GM23338 (cell line): Measurements from ENCODE around the gene HPD. TPM values are rescaled to one million over a fixed set of nuclear protein-coding genes. Genes with fewer than 3 reads are reported as not detected.
"Not testable (repeated sequence)": the region's sequence is repeated elsewhere in the genome, so short reads cannot be mapped to it uniquely, and the experiment has no call there.

Source experiments
- ATAC-seq: fragments of 200-7000 bp; cut with Tn5 transposase; 3 replicates; pipeline ENCODE4 v1.9.1; 2020
- DNase-seq: peaks from one replicate; pipeline ENCODE4 v3.0.0-alpha.2; 2015; ENCODE audit warnings: low spot score
- H2AFZ ChIP-seq: fragments of 200-600 bp; sonication (generic); 2 replicates; pipeline ENCODE4 v1.8.0; 2016; ENCODE audit warnings: antibody characterized with exemption, mild to moderate bottlenecking, moderate library complexity
- H3F3A ChIP-seq: fragments of 200-600 bp; sonication (generic); replicated peaks from 2 replicates; pipeline ENCODE4 v1.8.0; 2017; ENCODE audit warnings: antibody characterized with exemption, mixed run types, low read depth
- H3K27ac ChIP-seq: fragments of 200-600 bp; sonication (generic); 2 replicates; pipeline ENCODE4 v1.6.1; 2016; ENCODE audit warnings: low read depth
- H3K27me3 ChIP-seq: fragments of 200-600 bp; sonication (generic); 2 replicates; pipeline ENCODE4 v1.8.0; 2016; ENCODE audit warnings: mild to moderate bottlenecking, mixed run types, moderate library complexity; ENCODE audit not compliant: insufficient read depth
- H3K36me3 ChIP-seq: fragments of 200-600 bp; sonication (generic); 2 replicates; pipeline ENCODE4 v1.8.0; 2016; ENCODE audit warnings: mild to moderate bottlenecking; ENCODE audit not compliant: insufficient read depth
- H3K4me1 ChIP-seq: fragments of 200-600 bp; sonication (generic); 2 replicates; pipeline ENCODE4 v1.8.0; 2016; ENCODE audit warnings: mild to moderate bottlenecking, moderate library complexity; ENCODE audit not compliant: insufficient read depth
- H3K4me2 ChIP-seq: fragments of 200-600 bp; sonication (generic); 2 replicates; pipeline ENCODE4 v1.7.1; 2017; ENCODE audit warnings: mixed run types
- H3K4me3 ChIP-seq: fragments of 200-600 bp; sonication (generic); 2 replicates; pipeline ENCODE4 v1.6.1; 2016; ENCODE audit warnings: mixed run types
- H3K79me2 ChIP-seq: fragments of 200-600 bp; sonication (generic); replicated peaks from 2 replicates; pipeline ENCODE4 v1.8.0; 2017; ENCODE audit warnings: mild to moderate bottlenecking; ENCODE audit not compliant: insufficient read depth
- H3K9me2 ChIP-seq: fragments of 200-600 bp; sonication (generic); 2 replicates; pipeline ENCODE4 v1.8.0; 2017; ENCODE audit not compliant: insufficient read depth
- H4K20me1 ChIP-seq: fragments of 200-600 bp; sonication (generic); replicated peaks from 2 replicates; pipeline ENCODE4 v1.8.0; 2017; ENCODE audit warnings: mild to moderate bottlenecking; ENCODE audit not compliant: insufficient read depth
- H3K27ac Mint-ChIP-seq: 2 replicates; pipeline ENCODE4 v1.8.0; 2020; ENCODE audit warnings: inconsistent platforms, mild to moderate bottlenecking, moderate library complexity, mixed read lengths
- H3K27me3 Mint-ChIP-seq: 3 replicates; pipeline ENCODE4 v1.8.0; 2022; ENCODE audit warnings: low read depth, mild to moderate bottlenecking, moderate library complexity, mixed read lengths, inconsistent platforms; ENCODE audit not compliant: insufficient read depth, poor library complexity
- H3K36me3 Mint-ChIP-seq: 3 replicates; pipeline ENCODE4 v1.8.0; 2021; ENCODE audit warnings: low read depth, mild to moderate bottlenecking, inconsistent platforms, moderate library complexity, mixed read lengths
- H3K4me1 Mint-ChIP-seq: 3 replicates; pipeline ENCODE4 v1.8.0; 2020; ENCODE audit warnings: mild to moderate bottlenecking, inconsistent platforms, mixed read lengths
- H3K4me3 Mint-ChIP-seq: 3 replicates; pipeline ENCODE4 v1.8.0; 2021; ENCODE audit warnings: moderate library complexity, mild to moderate bottlenecking, inconsistent platforms, mixed read lengths
- H3K9me3 Mint-ChIP-seq: 3 replicates; pipeline ENCODE4 v1.8.0; 2020; ENCODE audit warnings: moderate library complexity, mild to moderate bottlenecking, inconsistent platforms, mixed read lengths
- EZH2 ChIP-seq: fragments of 200-600 bp; sonication (generic); IDR thresholded peaks from one replicate; pipeline ENCODE4 v1.8.0; 2017; ENCODE audit warnings: antibody characterized with exemption, mild to moderate bottlenecking, low read depth; ENCODE audit not compliant: unreplicated experiment
- POLR2AphosphoS5 ChIP-seq: IDR thresholded peaks from 2 replicates; pipeline ENCODE4 v1.6.1; 2016; ENCODE audit warnings: antibody characterized with exemption, low read depth
- STAT1 ChIP-seq: IDR thresholded peaks from one replicate; pipeline ENCODE4 v1.6.1; 2016; ENCODE audit warnings: antibody characterized with exemption; ENCODE audit not compliant: unreplicated experiment
- ZNF114 ChIP-seq: fragments of 250-450 bp; sonication (Bioruptor Pico); IDR thresholded peaks from 2 replicates; pipeline ENCODE4 v1.5.0; 2020; ENCODE audit warnings: mild to moderate bottlenecking, moderate library complexity
- ZNF331 ChIP-seq: fragments of 250-450 bp; sonication (Bioruptor Pico); IDR thresholded peaks from 2 replicates; pipeline ENCODE4 v1.5.0; 2020; ENCODE audit warnings: low read depth, mild to moderate bottlenecking, moderate library complexity
- polyA plus RNA-seq: library from polyadenylated mRNA; unstranded; fragments of >200 nt; fragmentation: Nextera tagmentation; extraction: Ambion mirVana; gene quantifications from 2 replicates; pipeline ENCODE4 v1.2.1, GENCODE V29; 2016
- total RNA-seq: library from RNA; depleted of rRNA; stranded (reverse); fragments of >200 nt; shearing (Covaris generic); gene quantifications from 2 replicates; pipeline ENCODE4 v1.2.3, GENCODE V29; 2014
- TF ChIP-seq, protein P1 (sequence below): IDR thresholded peaks from one replicate; pipeline ENCODE4 v1.6.1; 2018; ENCODE audit warnings: antibody characterized with exemption; ENCODE audit not compliant: unreplicated experiment
- TF ChIP-seq, protein P2 (sequence below): IDR thresholded peaks from 2 replicates; pipeline ENCODE4 v1.6.1; 2016; ENCODE audit warnings: antibody characterized with exemption
- TF ChIP-seq, protein P3 (sequence below), 2 experiments: fragments of 200-600 bp in 1 of 2; sonication (generic) in 1 of 2; conservative IDR thresholded peaks; 2 replicates each; pipeline versions ENCODE4 v1.5.1 to v1.6.1; 2016 to 2017; ENCODE audit warnings: antibody characterized with exemption in 2 of 2, low read depth in 2 of 2, mild to moderate bottlenecking in 2 of 2, moderate library complexity in 1 of 2
- TF ChIP-seq, protein P4 (sequence below): fragments of 250-450 bp; sonication (Bioruptor Pico); IDR thresholded peaks from 2 replicates; pipeline ENCODE4 v1.5.0; 2020; ENCODE audit warnings: mild to moderate bottlenecking, moderate library complexity

Gene HPD
- total and polyA plus RNA-seq, 2 experiments from 2014 or later, result not detected

DNA sequence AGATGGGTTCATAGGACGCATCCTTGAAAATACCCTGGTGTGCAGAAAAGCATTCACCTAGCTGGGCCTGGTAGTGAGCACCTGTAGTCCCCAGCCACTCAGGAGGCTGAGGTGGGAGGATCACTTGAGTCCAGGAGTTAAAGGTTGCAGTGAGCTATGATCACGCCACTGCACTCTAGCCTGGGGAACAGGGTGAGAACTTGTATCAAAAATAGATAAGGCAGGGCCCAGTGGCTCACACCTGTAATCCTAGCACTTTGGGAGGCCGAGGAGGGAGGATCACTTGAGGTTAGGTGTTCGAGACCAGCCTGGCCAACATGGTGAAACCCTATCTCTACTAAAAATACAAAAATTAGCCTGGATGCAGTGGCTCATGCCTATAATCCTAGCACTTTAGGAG is 2.0 kb upstream of the HPD start:
- peaks cover 17% of the 10 kb centered on the region for H3K4me1 Mint-ChIP-seq
- not testable (repeated sequence) for H3K4me1 ChIP-seq, H3K9me2 ChIP-seq, H2AFZ ChIP-seq, H3K27me3 Mint-ChIP-seq, H3K36me3 ChIP-seq, H3K27ac Mint-ChIP-seq, H3K79me2 ChIP-seq, ATAC-seq, H3K4me3 Mint-ChIP-seq, H4K20me1 ChIP-seq, H3K4me3 ChIP-seq, H3K9me3 Mint-ChIP-seq, H3K36me3 Mint-ChIP-seq, H3K27me3 ChIP-seq, H3K27ac ChIP-seq, DNase-seq, H3K4me2 ChIP-seq, H3F3A ChIP-seq

DNA sequence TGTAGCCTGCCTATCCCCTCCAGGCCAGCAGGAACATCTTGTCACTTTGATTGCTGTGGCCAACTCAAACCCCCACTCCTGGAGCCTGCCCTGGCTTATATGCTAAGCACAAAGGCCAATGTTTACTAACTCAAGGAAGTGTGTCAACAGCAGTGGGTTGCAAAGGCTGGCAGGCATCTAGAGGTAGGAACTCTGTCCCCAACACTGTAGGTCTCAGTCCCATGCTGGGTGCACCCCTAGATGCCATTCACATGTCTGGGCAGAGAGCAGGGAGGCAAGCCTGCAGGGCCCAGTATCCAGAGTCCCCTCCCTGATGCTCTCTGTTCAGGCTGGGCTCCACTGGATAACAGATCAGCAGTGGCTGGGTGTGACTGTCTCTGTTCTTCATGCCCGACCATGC is 1.6 kb upstream of the HPD start:
- DNase-seq, result no peak
- TF ChIP-seq, protein P1, sequence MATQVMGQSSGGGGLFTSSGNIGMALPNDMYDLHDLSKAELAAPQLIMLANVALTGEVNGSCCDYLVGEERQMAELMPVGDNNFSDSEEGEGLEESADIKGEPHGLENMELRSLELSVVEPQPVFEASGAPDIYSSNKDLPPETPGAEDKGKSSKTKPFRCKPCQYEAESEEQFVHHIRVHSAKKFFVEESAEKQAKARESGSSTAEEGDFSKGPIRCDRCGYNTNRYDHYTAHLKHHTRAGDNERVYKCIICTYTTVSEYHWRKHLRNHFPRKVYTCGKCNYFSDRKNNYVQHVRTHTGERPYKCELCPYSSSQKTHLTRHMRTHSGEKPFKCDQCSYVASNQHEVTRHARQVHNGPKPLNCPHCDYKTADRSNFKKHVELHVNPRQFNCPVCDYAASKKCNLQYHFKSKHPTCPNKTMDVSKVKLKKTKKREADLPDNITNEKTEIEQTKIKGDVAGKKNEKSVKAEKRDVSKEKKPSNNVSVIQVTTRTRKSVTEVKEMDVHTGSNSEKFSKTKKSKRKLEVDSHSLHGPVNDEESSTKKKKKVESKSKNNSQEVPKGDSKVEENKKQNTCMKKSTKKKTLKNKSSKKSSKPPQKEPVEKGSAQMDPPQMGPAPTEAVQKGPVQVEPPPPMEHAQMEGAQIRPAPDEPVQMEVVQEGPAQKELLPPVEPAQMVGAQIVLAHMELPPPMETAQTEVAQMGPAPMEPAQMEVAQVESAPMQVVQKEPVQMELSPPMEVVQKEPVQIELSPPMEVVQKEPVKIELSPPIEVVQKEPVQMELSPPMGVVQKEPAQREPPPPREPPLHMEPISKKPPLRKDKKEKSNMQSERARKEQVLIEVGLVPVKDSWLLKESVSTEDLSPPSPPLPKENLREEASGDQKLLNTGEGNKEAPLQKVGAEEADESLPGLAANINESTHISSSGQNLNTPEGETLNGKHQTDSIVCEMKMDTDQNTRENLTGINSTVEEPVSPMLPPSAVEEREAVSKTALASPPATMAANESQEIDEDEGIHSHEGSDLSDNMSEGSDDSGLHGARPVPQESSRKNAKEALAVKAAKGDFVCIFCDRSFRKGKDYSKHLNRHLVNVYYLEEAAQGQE, result no peak
- TF ChIP-seq, protein P2, sequence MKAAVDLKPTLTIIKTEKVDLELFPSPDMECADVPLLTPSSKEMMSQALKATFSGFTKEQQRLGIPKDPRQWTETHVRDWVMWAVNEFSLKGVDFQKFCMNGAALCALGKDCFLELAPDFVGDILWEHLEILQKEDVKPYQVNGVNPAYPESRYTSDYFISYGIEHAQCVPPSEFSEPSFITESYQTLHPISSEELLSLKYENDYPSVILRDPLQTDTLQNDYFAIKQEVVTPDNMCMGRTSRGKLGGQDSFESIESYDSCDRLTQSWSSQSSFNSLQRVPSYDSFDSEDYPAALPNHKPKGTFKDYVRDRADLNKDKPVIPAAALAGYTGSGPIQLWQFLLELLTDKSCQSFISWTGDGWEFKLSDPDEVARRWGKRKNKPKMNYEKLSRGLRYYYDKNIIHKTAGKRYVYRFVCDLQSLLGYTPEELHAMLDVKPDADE, result no peak
- no peak for TF ChIP-seq ZNF114
- TF ChIP-seq, protein P3, sequence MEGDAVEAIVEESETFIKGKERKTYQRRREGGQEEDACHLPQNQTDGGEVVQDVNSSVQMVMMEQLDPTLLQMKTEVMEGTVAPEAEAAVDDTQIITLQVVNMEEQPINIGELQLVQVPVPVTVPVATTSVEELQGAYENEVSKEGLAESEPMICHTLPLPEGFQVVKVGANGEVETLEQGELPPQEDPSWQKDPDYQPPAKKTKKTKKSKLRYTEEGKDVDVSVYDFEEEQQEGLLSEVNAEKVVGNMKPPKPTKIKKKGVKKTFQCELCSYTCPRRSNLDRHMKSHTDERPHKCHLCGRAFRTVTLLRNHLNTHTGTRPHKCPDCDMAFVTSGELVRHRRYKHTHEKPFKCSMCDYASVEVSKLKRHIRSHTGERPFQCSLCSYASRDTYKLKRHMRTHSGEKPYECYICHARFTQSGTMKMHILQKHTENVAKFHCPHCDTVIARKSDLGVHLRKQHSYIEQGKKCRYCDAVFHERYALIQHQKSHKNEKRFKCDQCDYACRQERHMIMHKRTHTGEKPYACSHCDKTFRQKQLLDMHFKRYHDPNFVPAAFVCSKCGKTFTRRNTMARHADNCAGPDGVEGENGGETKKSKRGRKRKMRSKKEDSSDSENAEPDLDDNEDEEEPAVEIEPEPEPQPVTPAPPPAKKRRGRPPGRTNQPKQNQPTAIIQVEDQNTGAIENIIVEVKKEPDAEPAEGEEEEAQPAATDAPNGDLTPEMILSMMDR (conservative IDR thresholded peaks at IDR 0.05; ENCODE audit: low read depth in 2 of 2), result no peak
- TF ChIP-seq POLR2AphosphoS5, result no peak
- TF ChIP-seq, protein P4, sequence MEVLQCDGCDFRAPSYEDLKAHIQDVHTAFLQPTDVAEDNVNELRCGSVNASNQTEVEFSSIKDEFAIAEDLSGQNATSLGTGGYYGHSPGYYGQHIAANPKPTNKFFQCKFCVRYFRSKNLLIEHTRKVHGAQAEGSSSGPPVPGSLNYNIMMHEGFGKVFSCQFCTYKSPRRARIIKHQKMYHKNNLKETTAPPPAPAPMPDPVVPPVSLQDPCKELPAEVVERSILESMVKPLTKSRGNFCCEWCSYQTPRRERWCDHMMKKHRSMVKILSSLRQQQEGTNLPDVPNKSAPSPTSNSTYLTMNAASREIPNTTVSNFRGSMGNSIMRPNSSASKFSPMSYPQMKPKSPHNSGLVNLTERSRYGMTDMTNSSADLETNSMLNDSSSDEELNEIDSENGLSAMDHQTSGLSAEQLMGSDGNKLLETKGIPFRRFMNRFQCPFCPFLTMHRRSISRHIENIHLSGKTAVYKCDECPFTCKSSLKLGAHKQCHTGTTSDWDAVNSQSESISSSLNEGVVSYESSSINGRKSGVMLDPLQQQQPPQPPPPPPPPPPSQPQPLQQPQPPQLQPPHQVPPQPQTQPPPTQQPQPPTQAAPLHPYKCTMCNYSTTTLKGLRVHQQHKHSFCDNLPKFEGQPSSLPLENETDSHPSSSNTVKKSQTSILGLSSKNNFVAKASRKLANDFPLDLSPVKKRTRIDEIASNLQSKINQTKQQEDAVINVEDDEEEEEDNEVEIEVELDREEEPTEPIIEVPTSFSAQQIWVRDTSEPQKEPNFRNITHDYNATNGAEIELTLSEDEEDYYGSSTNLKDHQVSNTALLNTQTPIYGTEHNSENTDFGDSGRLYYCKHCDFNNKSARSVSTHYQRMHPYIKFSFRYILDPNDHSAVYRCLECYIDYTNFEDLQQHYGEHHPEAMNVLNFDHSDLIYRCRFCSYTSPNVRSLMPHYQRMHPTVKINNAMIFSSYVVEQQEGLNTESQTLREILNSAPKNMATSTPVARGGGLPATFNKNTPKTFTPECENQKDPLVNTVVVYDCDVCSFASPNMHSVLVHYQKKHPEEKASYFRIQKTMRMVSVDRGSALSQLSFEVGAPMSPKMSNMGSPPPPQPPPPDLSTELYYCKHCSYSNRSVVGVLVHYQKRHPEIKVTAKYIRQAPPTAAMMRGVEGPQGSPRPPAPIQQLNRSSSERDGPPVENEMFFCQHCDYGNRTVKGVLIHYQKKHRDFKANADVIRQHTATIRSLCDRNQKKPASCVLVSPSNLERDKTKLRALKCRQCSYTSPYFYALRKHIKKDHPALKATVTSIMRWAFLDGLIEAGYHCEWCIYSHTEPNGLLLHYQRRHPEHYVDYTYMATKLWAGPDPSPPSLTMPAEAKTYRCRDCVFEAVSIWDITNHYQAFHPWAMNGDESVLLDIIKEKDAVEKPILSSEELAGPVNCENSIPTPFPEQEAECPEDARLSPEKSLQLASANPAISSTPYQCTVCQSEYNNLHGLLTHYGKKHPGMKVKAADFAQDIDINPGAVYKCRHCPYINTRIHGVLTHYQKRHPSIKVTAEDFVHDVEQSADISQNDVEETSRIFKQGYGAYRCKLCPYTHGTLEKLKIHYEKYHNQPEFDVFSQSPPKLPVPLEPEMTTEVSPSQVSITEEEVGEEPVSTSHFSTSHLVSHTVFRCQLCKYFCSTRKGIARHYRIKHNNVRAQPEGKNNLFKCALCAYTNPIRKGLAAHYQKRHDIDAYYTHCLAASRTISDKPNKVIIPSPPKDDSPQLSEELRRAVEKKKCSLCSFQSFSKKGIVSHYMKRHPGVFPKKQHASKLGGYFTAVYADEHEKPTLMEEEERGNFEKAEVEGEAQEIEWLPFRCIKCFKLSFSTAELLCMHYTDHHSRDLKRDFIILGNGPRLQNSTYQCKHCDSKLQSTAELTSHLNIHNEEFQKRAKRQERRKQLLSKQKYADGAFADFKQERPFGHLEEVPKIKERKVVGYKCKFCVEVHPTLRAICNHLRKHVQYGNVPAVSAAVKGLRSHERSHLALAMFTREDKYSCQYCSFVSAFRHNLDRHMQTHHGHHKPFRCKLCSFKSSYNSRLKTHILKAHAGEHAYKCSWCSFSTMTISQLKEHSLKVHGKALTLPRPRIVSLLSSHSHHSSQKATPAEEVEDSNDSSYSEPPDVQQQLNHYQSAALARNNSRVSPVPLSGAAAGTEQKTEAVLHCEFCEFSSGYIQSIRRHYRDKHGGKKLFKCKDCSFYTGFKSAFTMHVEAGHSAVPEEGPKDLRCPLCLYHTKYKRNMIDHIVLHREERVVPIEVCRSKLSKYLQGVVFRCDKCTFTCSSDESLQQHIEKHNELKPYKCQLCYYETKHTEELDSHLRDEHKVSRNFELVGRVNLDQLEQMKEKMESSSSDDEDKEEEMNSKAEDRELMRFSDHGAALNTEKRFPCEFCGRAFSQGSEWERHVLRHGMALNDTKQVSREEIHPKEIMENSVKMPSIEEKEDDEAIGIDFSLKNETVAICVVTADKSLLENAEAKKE (CRISPR knock-in tag), result no peak
- TF ChIP-seq EZH2, result no peak
- TF ChIP-seq ZNF331 (CRISPR knock-in tag), result no peak
- TF ChIP-seq STAT1, result no peak
- no peak overlapping the region for H3K27ac Mint-ChIP-seq
- no peaks in the 10 kb centered on the region for H4K20me1 ChIP-seq
- peaks cover 4% of the 10 kb centered on the region; the same call in 1 of the 2 replicates for H3F3A ChIP-seq
- H3K27ac ChIP-seq, result no peak overlapping the region
- no peaks in the 10 kb centered on the region for H3K9me2 ChIP-seq
- ATAC-seq, result no peak
- H3K79me2 ChIP-seq, result no peaks in the 10 kb centered on the region
- no peak overlapping the region for H3K4me3 ChIP-seq
- H3K4me2 ChIP-seq, result no peak overlapping the region
- H3K36me3 ChIP-seq, result no peaks in the 10 kb centered on the region
- no peaks in the 10 kb centered on the region for H3K9me3 Mint-ChIP-seq
- H3K4me1 ChIP-seq, result peaks cover 4% of the 10 kb centered on the region; the same call in 1 of the 2 replicates
- peaks cover 4% of the 10 kb centered on the region for H3K27me3 Mint-ChIP-seq
- no peak overlapping the region for H2AFZ ChIP-seq
- no peaks in the 10 kb centered on the region for H3K36me3 Mint-ChIP-seq
- no peaks in the 10 kb centered on the region for H3K27me3 ChIP-seq
- peaks cover 17% of the 10 kb centered on the region for H3K4me1 Mint-ChIP-seq
- no peak overlapping the region for H3K4me3 Mint-ChIP-seq
